Measurements from ENCODE around the gene SORBS1. TPM values are rescaled to one million over a fixed set of nuclear protein-coding genes. Genes with fewer than 3 reads are reported as not detected.

The SORBS1 gene
- total and polyA plus RNA-seq, 9 of the 15 experiments (the other 6 are each of a cell fraction or from before 2014, with no cell fraction given), result 2.0 to 13.3 (median 6.5) TPM

DNA sequence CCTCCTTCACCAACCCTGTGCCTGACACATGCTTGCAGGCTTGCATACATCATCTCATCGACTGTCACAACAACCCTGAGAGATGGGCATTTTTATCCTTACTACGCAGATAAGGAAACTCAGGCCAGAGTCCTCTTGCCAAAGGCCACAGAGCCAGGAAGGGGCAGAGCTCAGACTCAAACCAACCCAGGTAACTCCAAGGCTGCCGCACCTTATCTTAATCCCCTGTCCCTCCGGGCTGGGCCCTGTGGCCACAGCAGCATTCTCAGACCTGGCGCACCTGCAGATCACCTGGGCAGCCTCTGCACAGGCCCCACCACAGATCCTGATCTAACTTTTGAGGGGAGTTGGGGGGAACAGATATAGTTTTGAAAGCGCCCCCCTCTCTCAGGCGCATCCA, 35.1 kb downstream of the SORBS1 start:
- WGBS (ENCODE audit: insufficient coverage, low coverage, missing lambda C conversion rate), result 42% methylated on average over 5 of the region's 7 CpGs
- no peaks in the 10 kb centered on the region for H3K9me3 ChIP-seq (replicated peaks; ENCODE audit: control insufficient read depth, insufficient read depth, low read depth, low read length)
- no peak overlapping the region for H2AFZ ChIP-seq (ENCODE audit: low read depth, low read length)
- no peak for FAIRE-seq
- POLR2A ChIA-PET, result interaction anchor here (0.5 kb wide), 1 partner anchor 8 kb away, joined by 3 read pairs; no protein-coding TSS in a partner anchor
- peaks cover 16 to 39% of the 10 kb centered on the region in 2 experiments for H3K4me1 ChIP-seq (replicated peaks in 1 of 2; ENCODE audit: control insufficient read depth in 2 of 2, insufficient read depth in 2 of 2, low read length in 2 of 2)
- TF ChIP-seq PBX2 (CRISPR knock-in tag; IDR thresholded peaks at IDR 0.05; ENCODE audit: low read depth), result no peak
- TF ChIP-seq PBX2 (tag; conservative IDR thresholded peaks at IDR 0.05; ENCODE audit: low read depth), result peak; percentile 23; the same call in 1 of the 2 replicates
- TF ChIP-seq KDM1A (IDR thresholded peaks at IDR 0.05), result no peak
- no peak for TF ChIP-seq POLR2B (IDR thresholded peaks at IDR 0.05; ENCODE audit: low read depth, partially characterized antibody)
- TF ChIP-seq NUFIP1 (IDR thresholded peaks at IDR 0.05; ENCODE audit: partially characterized antibody), result no peak
- TF ChIP-seq FOS (IDR thresholded peaks at IDR 0.05; ENCODE audit: extremely low read depth, insufficient read length), result no peak
- TF ChIP-seq HMGXB4 (CRISPR knock-in tag; IDR thresholded peaks at IDR 0.05), result no peak
- no peak for TF ChIP-seq C11orf30 (IDR thresholded peaks at IDR 0.05; ENCODE audit: low read depth)
- no peak for TF ChIP-seq SFPQ (IDR thresholded peaks at IDR 0.05; ENCODE audit: low read depth, low read length)
- ATAC-seq, result no peak
- peak overlapping the region in 1 of 2 experiments; percentile 43; a peak in 1 of 4 replicates for H3K9ac ChIP-seq (ENCODE audit: insufficient read depth in 1 of 2, low read depth in 2 of 2, low read length in 2 of 2)
- CTCF ChIA-PET (ENCODE audit: low intra/inter-chr PET ratio), result no interaction called here
- intact Hi-C loops (cut with micrococcal nuclease), result no loop called here
- no peaks in the 10 kb centered on the region for H4K20me1 ChIP-seq (replicated peaks; ENCODE audit: control insufficient read depth, insufficient read depth, low read length)
- H3K9me1 ChIP-seq (ENCODE audit: control insufficient read depth, insufficient read depth, low read length), result no peaks in the 10 kb centered on the region
- no peak overlapping the region for H3K27ac ChIP-seq (ENCODE audit: extremely low read depth, low read depth, low read length)
- no peak overlapping the region for H3K4me3 ChIP-seq
- H3K4me2 ChIP-seq (ENCODE audit: insufficient read depth, low read length), result no peak overlapping the region
- no TSS peak for BruUV-seq (replicated peaks)
- H3K36me3 ChIP-seq (ENCODE audit: control insufficient read depth, insufficient read depth, low read length), result no peaks in the 10 kb centered on the region
- H3K27me3 ChIP-seq (ENCODE audit: control insufficient read depth in 2 of 2, insufficient read depth in 2 of 2, low read length in 2 of 2), result no peaks in the 10 kb centered on the region
- DNase-seq (ENCODE audit: extremely low read depth in 1 of 4, low spot score in 3 of 4), result no peak
- H3K79me2 ChIP-seq (ENCODE audit: control insufficient read depth, insufficient read depth, low read length), result peaks cover 19% of the 10 kb centered on the region
- in situ Hi-C loops (cut with MboI), result no loop called here
